ENCODE measurements around the gene SELENOI.
"Not testable (repeated sequence)": the region's sequence is repeated elsewhere in the genome, so short reads cannot be mapped to it uniquely, and the experiment has no call there.

SELENOI gene

GRCh38 chr2:26302846-26303245 is 43.1 kb upstream of the SELENOI start:
- TF ChIP-seq EZH2 (optimal IDR thresholded peaks at IDR 0.05; ENCODE audit: low read depth, low read length), result no peak
- TF ChIP-seq, protein P1, sequence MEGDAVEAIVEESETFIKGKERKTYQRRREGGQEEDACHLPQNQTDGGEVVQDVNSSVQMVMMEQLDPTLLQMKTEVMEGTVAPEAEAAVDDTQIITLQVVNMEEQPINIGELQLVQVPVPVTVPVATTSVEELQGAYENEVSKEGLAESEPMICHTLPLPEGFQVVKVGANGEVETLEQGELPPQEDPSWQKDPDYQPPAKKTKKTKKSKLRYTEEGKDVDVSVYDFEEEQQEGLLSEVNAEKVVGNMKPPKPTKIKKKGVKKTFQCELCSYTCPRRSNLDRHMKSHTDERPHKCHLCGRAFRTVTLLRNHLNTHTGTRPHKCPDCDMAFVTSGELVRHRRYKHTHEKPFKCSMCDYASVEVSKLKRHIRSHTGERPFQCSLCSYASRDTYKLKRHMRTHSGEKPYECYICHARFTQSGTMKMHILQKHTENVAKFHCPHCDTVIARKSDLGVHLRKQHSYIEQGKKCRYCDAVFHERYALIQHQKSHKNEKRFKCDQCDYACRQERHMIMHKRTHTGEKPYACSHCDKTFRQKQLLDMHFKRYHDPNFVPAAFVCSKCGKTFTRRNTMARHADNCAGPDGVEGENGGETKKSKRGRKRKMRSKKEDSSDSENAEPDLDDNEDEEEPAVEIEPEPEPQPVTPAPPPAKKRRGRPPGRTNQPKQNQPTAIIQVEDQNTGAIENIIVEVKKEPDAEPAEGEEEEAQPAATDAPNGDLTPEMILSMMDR (IDR thresholded peaks at IDR 0.05; ENCODE audit: low read length), result no peak
- TF ChIP-seq EZH2phosphoT487 (IDR thresholded peaks at IDR 0.05; ENCODE audit: low read length), result no peak
- 0 out of 2 replicates have a peak, but pooled peaks cover 4% of the 10 kb centered on the region for H3K4me1 ChIP-seq (ENCODE audit: low read length)
- no peak for DNase-seq

GRCh38 chr2:26305094-26305493 is 40.8 kb upstream of the SELENOI start:
- H3K36me3 ChIP-seq (replicated peaks; ENCODE audit: insufficient read depth, low read length); H3K9me3 ChIP-seq (replicated peaks; ENCODE audit: insufficient read depth, low read length); H4K20me1 ChIP-seq (ENCODE audit: insufficient read depth, low read length); H3K4me1 ChIP-seq (ENCODE audit: low read length); H3K9me2 ChIP-seq (replicated peaks; ENCODE audit: insufficient read depth, low read length); H3F3A ChIP-seq (ENCODE audit: insufficient read depth, low read length); H3K4me2 ChIP-seq (ENCODE audit: low read depth, low read length); H2AFZ ChIP-seq (ENCODE audit: low read length); DNase-seq; H3K9ac ChIP-seq (ENCODE audit: low read length); H3K27me3 ChIP-seq (replicated peaks; ENCODE audit: insufficient read depth, low read length); H3K4me3 ChIP-seq (ENCODE audit: low read length); H3K27ac ChIP-seq (ENCODE audit: low read length); H3K79me2 ChIP-seq (ENCODE audit: low read length): not testable (repeated sequence)

More at GRCh38 chr2:26302846-26303245, 43.1 kb upstream of the SELENOI start:
- no peak overlapping the region for H2AFZ ChIP-seq (ENCODE audit: low read length)
- H3K9me3 ChIP-seq (replicated peaks; ENCODE audit: insufficient read depth, low read length), result no peaks in the 10 kb centered on the region
- H3K27ac ChIP-seq (ENCODE audit: low read length), result no peak overlapping the region
- no peak overlapping the region for H3K9ac ChIP-seq (ENCODE audit: low read length)
- no peak overlapping the region for H3K4me2 ChIP-seq (ENCODE audit: low read depth, low read length)
- no peaks in the 10 kb centered on the region for H3K9me2 ChIP-seq (replicated peaks; ENCODE audit: insufficient read depth, low read length)
- H3F3A ChIP-seq (ENCODE audit: insufficient read depth, low read length), result no peaks in the 10 kb centered on the region
- no peaks in the 10 kb centered on the region for H3K36me3 ChIP-seq (replicated peaks; ENCODE audit: insufficient read depth, low read length)
- no peak overlapping the region for H3K4me3 ChIP-seq (ENCODE audit: low read length)
- no peaks in the 10 kb centered on the region for H3K79me2 ChIP-seq (ENCODE audit: low read length)
- no peaks in the 10 kb centered on the region for H3K27me3 ChIP-seq (replicated peaks; ENCODE audit: insufficient read depth, low read length)
- H4K20me1 ChIP-seq (ENCODE audit: insufficient read depth, low read length), result no peaks in the 10 kb centered on the region

DNA sequence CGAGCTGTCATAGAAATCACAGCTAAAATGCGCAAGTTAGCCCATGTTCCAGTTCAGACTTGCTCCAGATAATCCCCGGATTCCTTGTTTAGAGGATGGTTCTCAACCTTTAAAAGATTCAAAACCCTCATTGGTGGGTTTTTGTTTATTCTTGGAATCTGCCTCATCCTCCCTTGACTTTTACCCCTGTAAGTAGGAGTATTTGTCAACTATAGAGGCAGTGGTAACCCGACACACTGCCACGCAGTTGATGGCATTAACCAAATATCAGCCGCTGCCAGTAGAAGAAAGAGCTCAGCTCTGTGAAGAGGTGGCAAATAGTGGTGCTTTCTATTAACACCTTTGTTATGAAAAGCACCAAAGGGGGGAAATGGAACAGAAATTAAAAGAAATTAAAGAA is 40.4 kb upstream of the SELENOI start:
- no peaks in the 10 kb centered on the region for H3K36me3 ChIP-seq (replicated peaks; ENCODE audit: insufficient read depth, low read length)
- no peak overlapping the region for H3K4me2 ChIP-seq (ENCODE audit: low read depth, low read length)
- DNase-seq, result no peak
- H2AFZ ChIP-seq (ENCODE audit: low read length), result no peak overlapping the region
- no peaks in the 10 kb centered on the region for H3K4me1 ChIP-seq (ENCODE audit: low read length)
- no peaks in the 10 kb centered on the region for H3K79me2 ChIP-seq (ENCODE audit: low read length)
- no peak overlapping the region for H3K27ac ChIP-seq (ENCODE audit: low read length)
- TF ChIP-seq EZH2phosphoT487 (IDR thresholded peaks at IDR 0.05; ENCODE audit: low read length) (no peak), EZH2 (optimal IDR thresholded peaks at IDR 0.05; ENCODE audit: low read depth, low read length) (no peak)
- TF ChIP-seq, protein P1 (IDR thresholded peaks at IDR 0.05; ENCODE audit: low read length), result no peak
- no peaks in the 10 kb centered on the region for H3F3A ChIP-seq (ENCODE audit: insufficient read depth, low read length)
- H3K9ac ChIP-seq (ENCODE audit: low read length), result no peak overlapping the region
- no peaks in the 10 kb centered on the region for H3K9me3 ChIP-seq (replicated peaks; ENCODE audit: insufficient read depth, low read length)
- no peaks in the 10 kb centered on the region for H4K20me1 ChIP-seq (ENCODE audit: insufficient read depth, low read length)
- no peak overlapping the region for H3K4me3 ChIP-seq (ENCODE audit: low read length)
- H3K27me3 ChIP-seq (replicated peaks; ENCODE audit: insufficient read depth, low read length), result no peaks in the 10 kb centered on the region
- no peaks in the 10 kb centered on the region for H3K9me2 ChIP-seq (replicated peaks; ENCODE audit: insufficient read depth, low read length)

DNA sequence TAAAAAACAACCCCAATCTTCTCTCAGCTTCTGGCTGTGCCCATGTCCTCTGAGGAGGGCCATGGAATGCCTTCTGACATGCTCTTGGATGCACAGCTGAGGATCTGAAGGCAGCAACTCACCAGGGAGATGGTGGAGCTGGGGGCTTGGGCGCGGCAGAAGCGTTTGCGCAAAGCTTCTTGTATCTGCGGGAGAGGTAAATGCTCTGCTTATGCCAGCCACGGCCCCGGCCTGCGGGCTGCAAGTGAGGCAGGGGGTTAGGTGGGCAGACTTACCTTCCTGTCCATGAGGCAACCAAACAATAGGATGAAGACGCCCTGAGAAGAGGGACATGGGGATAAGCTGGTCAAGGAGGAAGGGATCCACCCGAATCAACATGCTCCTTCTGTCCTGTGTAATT is 36.0 kb upstream of the SELENOI start:
- no peak for DNase-seq
- Histone ChIP-seq H3F3A (ENCODE audit: insufficient read depth, low read length) (no peaks in the 10 kb centered on the region), H3K9me2 (replicated peaks; ENCODE audit: insufficient read depth, low read length) (no peaks in the 10 kb centered on the region), H3K27me3 (replicated peaks; ENCODE audit: insufficient read depth, low read length) (no peaks in the 10 kb centered on the region), H4K20me1 (ENCODE audit: insufficient read depth, low read length) (no peaks in the 10 kb centered on the region), H3K9ac (ENCODE audit: low read length) (no peak overlapping the region), H3K9me3 (replicated peaks; ENCODE audit: insufficient read depth, low read length) (no peaks in the 10 kb centered on the region), H3K4me2 (ENCODE audit: low read depth, low read length) (no peak overlapping the region), H3K4me1 (ENCODE audit: low read length) (no peaks in the 10 kb centered on the region), H3K36me3 (replicated peaks; ENCODE audit: insufficient read depth, low read length) (no peaks in the 10 kb centered on the region), H3K79me2 (ENCODE audit: low read length) (no peaks in the 10 kb centered on the region), H3K4me3 (ENCODE audit: low read length) (no peak overlapping the region), H2AFZ (ENCODE audit: low read length) (no peak overlapping the region), H3K27ac (ENCODE audit: low read length) (no peak overlapping the region)
- no peak for TF ChIP-seq EZH2 (optimal IDR thresholded peaks at IDR 0.05; ENCODE audit: low read depth, low read length)
- no peak for TF ChIP-seq EZH2phosphoT487 (IDR thresholded peaks at IDR 0.05; ENCODE audit: low read length)

Data from MM.1S (cell line).